GM12891 (cell line): Measurements from ENCODE around the gene CLCNKA.

Source experiments
- PAX5 ChIP-seq: IDR thresholded peaks from 2 replicates; pipeline ENCODE4 v1.6.1; 2011; ENCODE audit warnings: low read length, moderate library complexity, mild to moderate bottlenecking; ENCODE audit not compliant: insufficient read depth, severe bottlenecking
- POLR2A ChIP-seq: IDR thresholded peaks from 2 replicates; pipeline ENCODE4 v1.6.1; 2011; ENCODE audit warnings: low read depth, low read length, control low read depth
- POLR2AphosphoS5 ChIP-seq: IDR thresholded peaks from 2 replicates; pipeline ENCODE4 v1.6.1; 2011; ENCODE audit warnings: low read depth, low read length, control low read depth
- POU2F2 ChIP-seq: IDR thresholded peaks from 2 replicates; pipeline ENCODE4 v1.6.1; 2011; ENCODE audit warnings: low read depth, mild to moderate bottlenecking, control low read depth, low read length, moderate library complexity
- SPI1 ChIP-seq: IDR thresholded peaks from 2 replicates; pipeline ENCODE4 v1.6.1; 2011; ENCODE audit warnings: low read depth, low read length, control low read depth
- TAF1 ChIP-seq: IDR thresholded peaks from 2 replicates; pipeline ENCODE4 v1.6.1; 2011; ENCODE audit warnings: low read depth, low read length, control low read depth

- TF ChIP-seq POLR2AphosphoS5 (no peak), POU2F2 (no peak), POLR2A (no peak), TAF1 (no peak), SPI1 (no peak), PAX5 (no peak)
Measured at GRCh38 chr1:16022393-16022792, 557 bp downstream of the CLCNKA start.
